ENCODE results near the gene XIRP1. TPM values are rescaled to one million over a fixed set of nuclear protein-coding genes. Genes with fewer than 3 reads are reported as not detected.

XIRP1 gene
- total and polyA plus RNA-seq, 2 experiments from 2014 or later = 136 to 315 TPM

DNA sequence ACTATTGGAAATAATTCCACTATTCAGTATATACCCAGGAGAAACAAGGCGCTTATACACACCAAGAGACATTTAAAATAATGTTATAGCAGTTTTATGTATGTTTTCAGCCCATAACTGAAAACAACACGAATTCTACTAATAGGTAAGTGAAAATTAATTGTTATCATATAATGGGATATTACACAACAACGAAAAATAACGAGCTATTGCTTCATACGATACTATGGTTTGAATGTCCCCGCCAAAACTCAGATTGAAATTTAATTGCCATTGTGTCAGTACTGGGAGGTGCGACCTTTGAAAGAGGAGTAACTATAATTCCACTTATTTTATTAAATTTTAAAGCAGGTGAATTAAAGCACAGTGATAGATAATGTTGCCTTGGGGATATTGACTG is 35.0 kb downstream of the XIRP1 start:
- no peak for DNase-seq (ENCODE audit: low read depth in 1 of 2, low spot score in 1 of 2)
- no peak overlapping the region for H3K27ac ChIP-seq
- H3K4me1 ChIP-seq (ENCODE audit: low read depth) = peaks cover 6% of the 10 kb centered on the region
- H3K9me3 ChIP-seq (ENCODE audit: low read depth) = no peaks in the 10 kb centered on the region
- TF ChIP-seq CTCF (IDR thresholded peaks at IDR 0.05; ENCODE audit: low read depth, low read length) = no peak
- no peaks in the 10 kb centered on the region for H3K36me3 ChIP-seq
- H3K4me3 ChIP-seq = no peak overlapping the region
- H3K27me3 ChIP-seq = no peaks in the 10 kb centered on the region

DNA sequence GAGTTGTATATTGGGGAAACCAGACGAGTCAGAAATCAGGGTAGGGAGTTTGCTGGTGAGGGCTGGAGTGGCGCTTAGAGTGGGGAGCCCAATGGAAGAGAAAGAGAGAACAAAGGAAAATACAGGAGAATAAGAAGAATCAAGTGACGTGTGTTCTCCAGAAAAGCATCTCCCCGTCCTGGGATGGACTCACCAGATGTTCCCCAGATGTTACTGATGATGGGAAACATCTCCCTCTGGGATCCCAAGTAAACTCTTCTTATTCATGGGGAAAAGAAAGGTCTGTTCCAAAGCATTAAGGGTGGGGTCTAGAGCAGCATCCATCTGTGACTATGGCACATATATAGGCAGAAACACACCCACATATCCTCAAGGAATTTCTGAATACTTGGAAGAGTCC is 36.0 kb downstream of the XIRP1 start:
- no peak overlapping the region for H3K4me3 ChIP-seq

GRCh38 chr3:39154280-39155021 is 37.9 kb downstream of the XIRP1 start:
- Histone ChIP-seq H3K27me3 (no peaks in the 10 kb centered on the region), H3K4me1 (ENCODE audit: low read depth) (peaks cover 31% of the 10 kb centered on the region), H3K27ac (peak overlapping the region; percentile 26), H3K4me3 (no peak overlapping the region), H3K36me3 (no peaks in the 10 kb centered on the region), H3K9me3 (ENCODE audit: low read depth) (no peaks in the 10 kb centered on the region)
- DNase-seq (ENCODE audit: low read depth in 1 of 2, low spot score in 1 of 2) = no peak
- no peak for TF ChIP-seq CTCF (IDR thresholded peaks at IDR 0.05; ENCODE audit: low read depth, low read length)

More for the DNA sequence above, 36.0 kb downstream of the XIRP1 start:
- Histone ChIP-seq H3K36me3 (no peaks in the 10 kb centered on the region), H3K4me1 (ENCODE audit: low read depth) (peaks cover 13% of the 10 kb centered on the region), H3K27ac (no peak overlapping the region), H3K9me3 (ENCODE audit: low read depth) (no peaks in the 10 kb centered on the region), H3K27me3 (no peaks in the 10 kb centered on the region)
- no peak for TF ChIP-seq CTCF (IDR thresholded peaks at IDR 0.05; ENCODE audit: low read depth, low read length)
- DNase-seq (ENCODE audit: low read depth in 1 of 2, low spot score in 1 of 2) = no peak

- H3K27me3 ChIP-seq = no peaks in the 10 kb centered on the region
- TF ChIP-seq CTCF (IDR thresholded peaks at IDR 0.05; ENCODE audit: low read depth, low read length) = no peak
- H3K36me3 ChIP-seq = no peaks in the 10 kb centered on the region
- H3K4me3 ChIP-seq = peak overlapping the region; percentile 81
- no peak for DNase-seq (ENCODE audit: low read depth in 1 of 2, low spot score in 1 of 2)
- H3K4me1 ChIP-seq (ENCODE audit: low read depth) = peaks cover 37% of the 10 kb centered on the region
- H3K27ac ChIP-seq = peak overlapping the region; percentile 26
- H3K9me3 ChIP-seq (ENCODE audit: low read depth) = no peaks in the 10 kb centered on the region
Measured at GRCh38 chr3:39153977-39154279, 38.5 kb downstream of the XIRP1 start.

- H3K4me3 ChIP-seq = no peak overlapping the region
- peaks cover 3% of the 10 kb centered on the region for H3K36me3 ChIP-seq
- DNase-seq (ENCODE audit: low read depth in 1 of 2, low spot score in 1 of 2) = peak; percentile 79 to 99
- H3K9me3 ChIP-seq (ENCODE audit: low read depth) = no peaks in the 10 kb centered on the region
- TF ChIP-seq CTCF (IDR thresholded peaks at IDR 0.05; ENCODE audit: low read depth, low read length) = no peak
- H3K27me3 ChIP-seq = no peaks in the 10 kb centered on the region
- peaks cover 58% of the 10 kb centered on the region for H3K4me1 ChIP-seq (ENCODE audit: low read depth)
- peak overlapping the region; percentile 96 for H3K27ac ChIP-seq
Measured at GRCh38 chr3:39150803-39151631, 41.4 kb downstream of the XIRP1 start.

All from cardiac muscle cell (in vitro differentiated cells and primary cell).